HepG2 (cell line): Measurements from ENCODE around the gene CD4. TPM values are rescaled to one million over a fixed set of nuclear protein-coding genes. Genes with fewer than 3 reads are reported as not detected.

Experiments
- ATAC-seq: fragments of 200-7000 bp; cut with Tn5 transposase; 3 replicates; pipeline ENCODE4 v1.9.1; 2020; ENCODE audit warnings: mild to moderate bottlenecking, moderate library complexity
- BruUV-seq: library from RNA; stranded (reverse); fragments of 400-500 nt; replicated peaks from 2 replicates; lab custom pipeline; 2021; lab: Mats Ljungman, UMichigan
- CTCF ChIA-PET: fragments of 300-600 bp; formaldehyde crosslinking; extraction: SDS; loops from one replicate; lab custom pipeline; 2021; ENCODE audit warnings: low total read pairs, inconsistent platforms, low intra/inter-chr PET ratio; lab: Yijun Ruan, JAX
- POLR2A ChIA-PET: fragments of 350-600 bp; sonication (Branson Sonifier 250); formaldehyde crosslinking; loops from one replicate; lab custom pipeline; 2020; ENCODE audit warnings: antibody characterized with exemption, inconsistent platforms; lab: Yijun Ruan, JAX
- DNase-seq: peaks from one replicate; pipeline ENCODE4 v3.0.0-alpha.2; 2015; ENCODE audit warnings: low spot score
- FAIRE-seq: peaks from 3 replicates; lab custom pipeline; 2011; peaks lifted over from hg19 to GRCh38; lab: Jason Lieb, UNC
- H2AFZ ChIP-seq: one replicate; pipeline ENCODE4 v1.6.1; 2011; ENCODE audit warnings: low read length, inconsistent platforms
- H3K27ac ChIP-seq: fragments of 300-600 bp; 3 replicates; pipeline ENCODE4 v1.8.0; 2011; ENCODE audit warnings: mixed run types, mild to moderate bottlenecking, mixed read lengths, low read length, inconsistent platforms; ENCODE audit not compliant: insufficient read depth; ENCODE audit errors: extremely low read length
- H3K27me3 ChIP-seq, 2 experiments: fragments of 200-600 bp in 1 of 2; 2 replicates in 1 of 2; 3 replicates in 1 of 2; pipeline versions ENCODE4 v1.6.0 to v1.8.0; 2011; ENCODE audit warnings: low read length in 2 of 2, mild to moderate bottlenecking in 2 of 2, moderate library complexity in 2 of 2, inconsistent platforms in 1 of 2; ENCODE audit not compliant: insufficient read depth in 2 of 2, control insufficient read depth in 1 of 2
- H3K36me3 ChIP-seq, 2 experiments: fragments of 200-600 bp in 1 of 2; replicated peaks in 1 of 2; 2 replicates in 1 of 2; 3 replicates in 1 of 2; pipeline versions ENCODE4 v1.5.1 to v1.8.0; 2011; ENCODE audit warnings: low read length in 2 of 2, inconsistent platforms in 1 of 2; ENCODE audit not compliant: insufficient read depth in 2 of 2, control insufficient read depth in 1 of 2
- H3K4me1 ChIP-seq: 2 replicates; pipeline ENCODE4 v1.5.1; 2012; ENCODE audit warnings: low read length, inconsistent platforms; ENCODE audit not compliant: insufficient read depth
- H3K4me2 ChIP-seq: 2 replicates; pipeline ENCODE4 v1.6.0; 2011; ENCODE audit warnings: low read depth, low read length, inconsistent platforms
- H3K4me3 ChIP-seq, 3 experiments: fragments of 200-600 bp in 1 of 3; sonication (generic), shearing (Covaris generic) in 1 of 3; replicated peaks in 1 of 3; 2 replicates each; pipeline ENCODE4 v1.5.1; 2011 to 2016; ENCODE audit warnings: low read length in 3 of 3, inconsistent platforms in 2 of 3, low read depth in 2 of 3, mild to moderate bottlenecking in 2 of 3, control low read depth in 1 of 3, mixed read lengths in 1 of 3; ENCODE audit not compliant: insufficient read depth in 1 of 3
- H3K79me2 ChIP-seq: one replicate; pipeline ENCODE4 v1.6.1; 2011; ENCODE audit warnings: low read length, inconsistent platforms; ENCODE audit not compliant: insufficient read depth
- H3K9ac ChIP-seq: 2 replicates; pipeline ENCODE4 v1.6.0; 2011; ENCODE audit warnings: mild to moderate bottlenecking, low read depth, low read length, inconsistent platforms; ENCODE audit not compliant: insufficient read depth
- H3K9me3 ChIP-seq: 2 replicates; pipeline ENCODE4 v1.5.1; 2012; ENCODE audit warnings: mild to moderate bottlenecking, low read length
- H4K20me1 ChIP-seq: 2 replicates; pipeline ENCODE4 v1.6.0; 2011; ENCODE audit warnings: inconsistent platforms, mild to moderate bottlenecking, low read length, moderate library complexity; ENCODE audit not compliant: insufficient read depth
- EP300 ChIP-seq, 3 experiments: sonication (generic) in 1 of 3; formaldehyde crosslinking in 1 of 3; IDR thresholded peaks; 2 replicates each; pipeline versions ENCODE4 v1.5.1 to v1.6.1; 2011 to 2020; ENCODE audit warnings: low read depth in 2 of 3, low read length in 2 of 3, borderline replicate concordance in 1 of 3, improper control_type of control experiment in 1 of 3, mild to moderate bottlenecking in 1 of 3, missing genetic modification reagents in 1 of 3, moderate library complexity in 1 of 3
- ETV5 ChIP-seq: IDR thresholded peaks from 2 replicates; pipeline ENCODE4 v1.6.1; 2018; ENCODE audit warnings: missing biosample characterization, missing genetic modification reagents, inconsistent platforms, borderline replicate concordance
- FOXC1 ChIP-seq: sonication (generic); formaldehyde crosslinking; IDR thresholded peaks from 2 replicates; pipeline ENCODE4 v1.8.0; 2022; ENCODE audit warnings: mild to moderate bottlenecking, missing genetic modification reagents, borderline replicate concordance
- GLI4 ChIP-seq: sonication (generic); formaldehyde crosslinking; IDR thresholded peaks from 2 replicates; pipeline ENCODE4 v1.5.1; 2020; ENCODE audit warnings: missing genetic modification reagents, mild to moderate bottlenecking, moderate library complexity, borderline replicate concordance
- MAF1 ChIP-seq: sonication (generic); formaldehyde crosslinking; IDR thresholded peaks from 2 replicates; pipeline ENCODE4 v1.5.0; 2020; ENCODE audit warnings: missing genetic modification reagents, borderline replicate concordance
- MNT ChIP-seq: fragments of 450-650 bp; IDR thresholded peaks from 2 replicates; pipeline ENCODE4 v1.6.1; 2016
- NPAS2 ChIP-seq: sonication (generic); formaldehyde crosslinking; IDR thresholded peaks from 2 replicates; pipeline ENCODE4 v1.8.0; 2022; ENCODE audit warnings: mild to moderate bottlenecking, missing genetic modification reagents, borderline replicate concordance
- ZBTB10 ChIP-seq: sonication (generic); formaldehyde crosslinking; IDR thresholded peaks from 2 replicates; pipeline ENCODE4 v1.4.0; 2020; ENCODE audit warnings: missing genetic modification reagents, borderline replicate concordance
- ZBTB38 ChIP-seq: sonication (generic); formaldehyde crosslinking; IDR thresholded peaks from 2 replicates; pipeline ENCODE4 v1.5.1; 2020; ENCODE audit warnings: mild to moderate bottlenecking, missing genetic modification reagents
- ZNF629 ChIP-seq: sonication (generic); formaldehyde crosslinking; conservative IDR thresholded peaks from 2 replicates; pipeline ENCODE4 v1.5.0; 2020; ENCODE audit warnings: missing genetic modification reagents
- ZNF660 ChIP-seq: sonication (generic); formaldehyde crosslinking; IDR thresholded peaks from 2 replicates; pipeline ENCODE4 v1.5.1; 2020; ENCODE audit warnings: mild to moderate bottlenecking, low read depth, missing genetic modification reagents, borderline replicate concordance
- ZNF687 ChIP-seq: sonication (generic); formaldehyde crosslinking; IDR thresholded peaks from 2 replicates; pipeline ENCODE4 v1.5.1; 2020; ENCODE audit warnings: mild to moderate bottlenecking, missing genetic modification reagents, moderate library complexity
- ZNF780A ChIP-seq: sonication (generic); formaldehyde crosslinking; IDR thresholded peaks from 2 replicates; pipeline ENCODE4 v1.8.0; 2022; ENCODE audit warnings: mild to moderate bottlenecking, missing genetic modification reagents, moderate library complexity
- WGBS: methylation state at CpG from one replicate; pipeline ENCODE4 v1.1.6; 2017; ENCODE audit warnings: low lambda C conversion rate; 5-methylcytosine and 5-hydroxymethylcytosine counted together
- in situ Hi-C: cut with HindIII; loops from 2 replicates; pipeline ENCODE4 v1.10.0; 2017; ENCODE audit warnings: low pct_unique_long_range_greater_than_20kb; ENCODE audit not compliant: extremely low pct_ligation_motif_present
- intact Hi-C: fragments of 100-400 bp; cut with micrococcal nuclease; formaldehyde crosslinking; loops from one replicate; pipeline ENCODE4 v1.10.0; 2022; ENCODE audit not compliant: unreplicated experiment
- polyA plus RNA-seq, 8 experiments: library from polyadenylated mRNA; depleted of rRNA in 3 of 8; stranded (reverse) in 7 of 8; unstranded in 1 of 8; fragments of >200 nt; fragmentation: Illumina TruSeq in 4 of 8; extraction: Trizol in 4 of 8; gene quantifications; 2 replicates each; pipeline versions ENCODE4 v1.2.1 to v1.2.3, GENCODE V29; 2011 to 2016; ENCODE audit warnings: low read depth in 4 of 8, missing spikeins in 1 of 8, mixed read lengths in 1 of 8; ENCODE audit not compliant: insufficient read depth in 1 of 8
- total RNA-seq, 5 experiments: library from RNA; depleted of rRNA; stranded (reverse); fragments of >200 nt; fragmentation: Illumina TruSeq; extraction: Trizol; gene quantifications; 2 replicates each; pipeline ENCODE4 v1.2.3, GENCODE V29; 2016; ENCODE audit warnings: low read depth in 1 of 5

CD4 gene
- total and polyA plus RNA-seq, 2 of the 13 experiments (the other 11 are each of a cell fraction or from before 2014, with no cell fraction given): 0.07 to 0.95 TPM

GRCh38 chr12:6768990-6769389, 20.3 kb upstream of the CD4 start:
- Histone ChIP-seq H3K9ac (peak overlapping the region; percentile 90; the same call in 1 of the 2 replicates), H3K4me2 (peak overlapping the region; percentile 93), H3K4me1 (peaks cover 67% of the 10 kb centered on the region), H3K27ac (peak overlapping the region; percentile 88), H3K9me3 (no peaks in the 10 kb centered on the region), H4K20me1 (0 out of 2 replicates have a peak, but pooled peaks cover 6% of the 10 kb centered on the region), H3K27me3 (no peaks in the 10 kb centered on the region), H3K36me3 (peaks cover 0 to 11% of the 10 kb centered on the region in 2 experiments; a peak in 1 of 5 replicates), H2AFZ (no peak overlapping the region), H3K79me2 (peaks cover 20% of the 10 kb centered on the region), H3K4me3 (peak overlapping the region in 1 of 3 experiments; percentile 81; a peak in 3 of 6 replicates)
- DNase-seq: no peak
- ChIA-PET CTCF (no interaction called here), POLR2A (interaction anchor here (0.9 to 8.3 kb wide), 3 partner anchors 9 to 45 kb away, joined by 4 to 162 read pairs (median 12); partner anchors contain the start of genes COPS7A and MLF2)
- whole genome bisulfite sequencing: 90% methylated on average over 6 of the region's 6 CpGs
- no peak for ATAC-seq
- FAIRE-seq: no peak
- BruUV-seq: no TSS peak
- in situ Hi-C loops (no loop called here), intact Hi-C loops (no loop called here)
- TF ChIP-seq ZNF629 (CRISPR knock-in tag): no peak
- TF ChIP-seq MNT: no peak
- TF ChIP-seq FOXC1 (CRISPR knock-in tag): no peak
- no peak for TF ChIP-seq MAF1 (CRISPR knock-in tag)
- no peak for TF ChIP-seq ZBTB10
- no peak for TF ChIP-seq NPAS2 (CRISPR knock-in tag)
- 0 out of 2 replicates have a peak, but pooled peaks have one; percentile 18 for TF ChIP-seq ZNF687 (CRISPR knock-in tag)
- TF ChIP-seq ZNF660: no peak
- no peak for TF ChIP-seq ETV5 (CRISPR knock-in tag)
- no peak for TF ChIP-seq GLI4
- TF ChIP-seq ZNF780A: no peak
- no peak for TF ChIP-seq EP300 (IDR thresholded peaks at IDR 0.05; ENCODE audit: low read depth in 2 of 2, low read length in 2 of 2)
- no peak for TF ChIP-seq EP300 (CRISPR knock-in tag; IDR thresholded peaks at IDR 0.05; ENCODE audit: borderline replicate concordance)
- TF ChIP-seq ZBTB38: peak; percentile 79
